Caki2 (cell line): ENCODE results near the gene XPO5. TPM values are rescaled to one million over a fixed set of nuclear protein-coding genes. Genes with fewer than 3 reads are reported as not detected.

Experiments
- DNase-seq: peaks from one replicate; pipeline ENCODE4 v3.0.0-alpha.2; 2015; ENCODE audit warnings: low read depth
- in situ Hi-C: cut with HindIII; loops from 2 replicates; pipeline ENCODE4 v1.10.0; 2016; ENCODE audit warnings: low sequenced_read_pairs, low pct_unique_long_range_greater_than_20kb, mixed read lengths
- total RNA-seq: library from RNA; depleted of rRNA; stranded (reverse); fragments of >200 nt; shearing (Covaris generic); gene quantifications from 2 replicates; pipeline ENCODE4 v1.2.3, GENCODE V29; 2014; ENCODE audit warnings: low replicate concordance

The XPO5 gene
- total RNA-seq, 1 experiment from 2014 or later: 28.3 TPM

GRCh38 chr6:43524483-43524961, 51.3 kb downstream of the XPO5 start:
- no peak for DNase-seq
- in situ Hi-C loops: no loop called here

DNA sequence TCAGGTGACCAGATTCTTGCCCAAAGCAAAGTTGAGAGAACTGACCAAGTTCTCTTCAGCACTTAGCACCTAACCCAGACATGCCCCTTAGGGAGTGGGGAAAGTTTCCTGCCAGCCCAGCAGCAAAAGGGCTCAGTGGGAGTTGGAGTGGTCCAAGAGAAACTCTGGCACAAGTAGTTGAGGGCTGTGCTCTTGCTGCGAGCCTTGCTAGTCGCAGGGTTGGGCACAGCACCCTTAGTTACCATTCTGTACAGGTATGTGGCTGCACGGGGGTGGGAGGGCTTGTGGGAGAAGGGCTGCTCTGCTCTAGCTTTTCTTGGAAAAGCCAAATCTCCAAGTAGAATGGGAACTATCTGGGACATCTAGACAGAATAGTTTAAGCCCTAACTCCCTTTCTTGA, 52.6 kb downstream of the XPO5 start:
- in situ Hi-C loops: no loop called here

GRCh38 chr6:43522547-43523261, 53.1 kb downstream of the XPO5 start:
- in situ Hi-C loops: no loop called here
- no peak for DNase-seq

More for the DNA sequence above, 52.6 kb downstream of the XPO5 start:
- DNase-seq: no peak

DNA sequence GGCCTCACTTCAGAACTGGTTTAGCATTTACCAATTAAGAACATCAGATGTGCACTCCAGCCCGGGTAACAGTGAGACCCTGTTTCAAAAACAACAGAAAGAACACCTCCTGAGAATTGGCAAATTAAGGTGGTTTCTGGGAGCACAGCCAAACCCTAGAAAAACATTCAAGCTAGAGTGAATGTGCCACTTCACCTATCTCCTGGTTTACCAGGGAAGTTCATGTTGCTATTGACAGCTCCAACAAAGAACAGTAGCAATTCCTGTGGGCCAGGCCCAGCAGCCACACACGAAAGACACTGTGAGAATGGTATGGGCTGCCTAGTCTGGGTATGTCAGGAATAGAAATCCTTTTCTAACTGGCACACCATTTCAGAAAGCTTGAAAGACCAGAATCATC, 54.0 kb downstream of the XPO5 start:
- DNase-seq: no peak
- in situ Hi-C loops: no loop called here

- in situ Hi-C loops: no loop called here
- DNase-seq: no peak
Observed at GRCh38 chr6:43520097-43520496, 55.7 kb downstream of the XPO5 start.

DNA sequence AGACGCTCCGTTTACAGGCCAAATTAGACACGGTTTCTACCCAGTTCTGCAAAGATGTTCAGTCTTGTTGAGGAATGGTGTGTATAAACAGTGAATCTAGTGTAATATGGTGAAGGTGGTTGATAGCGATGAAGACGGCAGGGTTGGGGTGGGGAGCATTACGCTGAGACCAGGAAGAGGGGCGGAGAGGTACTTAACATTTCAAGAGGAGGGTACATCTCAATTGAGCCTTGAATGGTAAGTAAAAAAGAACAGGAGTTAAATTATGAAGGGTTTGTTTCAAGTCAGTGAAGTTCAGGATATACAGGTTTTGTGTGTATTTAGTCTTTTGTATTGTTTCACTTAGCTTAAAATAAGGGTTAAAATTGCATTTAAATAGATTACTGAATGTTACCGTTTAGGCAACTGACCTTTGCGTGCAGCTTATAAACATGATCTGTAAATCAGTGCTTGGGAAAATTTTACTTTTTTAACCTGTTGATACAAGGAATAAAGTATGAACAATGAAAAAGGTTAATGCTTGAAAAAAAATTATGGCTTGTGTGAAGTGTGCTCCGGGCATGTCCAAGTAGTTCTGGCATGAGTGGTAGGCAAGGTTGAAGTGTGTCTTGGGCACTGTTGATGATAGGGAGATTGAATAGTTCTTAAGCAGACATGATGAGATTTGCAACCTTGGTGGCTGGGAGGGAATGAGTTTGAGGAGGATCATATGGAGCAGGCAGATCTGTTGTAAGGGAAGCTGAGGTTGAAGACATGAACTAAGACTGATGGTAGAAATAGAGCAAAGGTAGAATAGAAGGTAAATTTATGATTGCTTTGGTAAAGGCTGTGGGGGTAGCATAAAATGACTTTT, 58.1 kb downstream of the XPO5 start:
- in situ Hi-C loops: no loop called here
- DNase-seq: no peak

DNA sequence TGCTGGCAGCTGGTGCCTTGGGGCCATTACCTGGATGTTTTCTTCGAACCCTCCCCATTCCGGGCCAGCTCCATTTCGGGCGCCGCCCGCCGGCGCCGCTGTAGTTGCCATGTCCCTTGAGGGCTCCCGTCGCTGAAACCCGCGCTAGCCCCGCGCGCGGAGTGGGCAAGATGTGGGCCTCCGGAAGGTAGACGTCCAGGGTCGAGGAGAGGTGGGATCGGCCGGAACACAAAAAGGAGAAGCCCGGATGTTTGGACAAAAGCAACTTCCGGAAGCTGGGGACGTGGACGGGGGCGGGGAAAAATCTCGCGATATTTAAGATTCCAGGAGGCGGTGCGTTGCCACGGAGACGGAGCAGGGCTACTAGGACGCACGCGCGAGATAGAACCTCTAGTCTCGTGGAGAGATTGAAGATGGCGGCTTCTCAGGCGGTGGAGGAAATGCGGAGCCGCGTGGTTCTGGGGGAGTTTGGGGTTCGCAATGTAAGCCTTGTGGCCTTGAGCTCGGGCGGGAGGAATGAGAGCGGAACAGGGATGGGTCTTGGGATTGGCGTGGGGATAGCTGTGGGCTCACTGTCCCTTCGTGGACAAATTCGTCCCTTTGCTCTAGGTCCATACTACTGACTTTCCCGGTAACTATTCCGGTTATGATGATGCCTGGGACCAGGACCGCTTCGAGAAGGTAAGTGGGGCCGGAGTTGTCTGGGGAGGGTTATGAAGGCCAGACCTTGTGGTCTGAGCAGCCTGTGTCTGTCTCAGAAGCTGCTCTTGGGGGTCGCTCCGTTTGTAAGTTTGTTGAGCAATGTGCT, 58.9 kb downstream of the XPO5 start, which contains the start of the genes POLR1C and YIPF3:
Gene POLR1C, plus strand, starts transcription at position 393 of the 808 bp plus-strand sequence. Its CDS starts 21 bp downstream, at position 414.
Gene YIPF3, minus strand, starts transcription at position 230 of the 808 bp plus-strand sequence. Its CDS starts 119 bp downstream, at position 111.
- DNase-seq: peak; percentile 95
- in situ Hi-C loops: no loop called here

DNA sequence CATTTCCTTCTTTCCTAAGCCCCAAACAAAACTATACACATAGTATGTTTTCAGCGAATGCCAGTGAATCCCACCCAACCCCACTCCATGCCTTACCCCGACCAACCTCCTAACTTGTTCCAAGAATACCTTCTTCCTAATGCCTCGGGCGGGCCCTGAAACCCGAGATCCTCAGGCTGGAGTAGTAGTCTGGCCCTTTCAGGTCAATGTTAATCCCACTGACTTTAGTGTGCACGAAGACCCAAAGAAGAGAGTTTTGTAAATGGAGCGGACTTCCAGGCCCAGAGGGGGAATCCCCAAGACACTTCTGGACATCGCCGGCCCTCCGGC, 59.5 kb downstream of the XPO5 start:
- in situ Hi-C loops: no loop called here

GRCh38 chr6:43515808-43516207, 60.0 kb downstream of the XPO5 start:
- DNase-seq: no peak
- in situ Hi-C loops: no loop called here

More for the DNA sequence above, 59.5 kb downstream of the XPO5 start:
- no peak for DNase-seq

DNA sequence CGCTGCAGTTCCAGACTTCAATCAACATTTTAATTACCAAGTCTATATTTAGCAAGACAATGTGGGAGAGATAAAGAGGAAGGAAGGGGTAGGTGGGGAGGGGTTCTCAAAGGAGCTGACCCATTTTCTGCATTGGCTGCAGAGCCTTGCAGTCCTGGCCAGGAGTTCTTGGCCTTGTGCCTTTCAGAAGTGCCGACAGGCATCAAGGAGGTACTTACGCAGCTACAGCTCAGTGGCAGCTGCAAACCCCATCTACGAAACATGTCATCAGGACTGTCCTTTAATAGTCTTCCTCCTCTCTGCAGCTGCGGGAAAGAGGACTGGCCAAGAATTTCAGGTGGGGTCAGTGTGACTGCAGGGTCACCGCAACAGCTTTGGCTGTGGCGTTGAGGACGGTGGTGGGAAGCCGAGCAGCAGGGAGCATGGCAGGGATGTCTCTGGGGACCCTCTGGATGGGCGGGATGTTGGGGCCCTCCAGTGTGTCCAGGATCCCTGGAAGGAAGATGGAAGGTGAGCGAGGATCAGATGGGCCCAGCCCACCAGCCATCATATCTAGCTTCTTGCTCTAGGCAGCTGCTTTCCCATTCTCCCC, 63.9 kb downstream of the XPO5 start:
- in situ Hi-C loops: no loop called here
- DNase-seq: no peak

GRCh38 chr6:43510827-43511163, 65.0 kb downstream of the XPO5 start:
- DNase-seq: no peak
- in situ Hi-C loops: no loop called here

DNA sequence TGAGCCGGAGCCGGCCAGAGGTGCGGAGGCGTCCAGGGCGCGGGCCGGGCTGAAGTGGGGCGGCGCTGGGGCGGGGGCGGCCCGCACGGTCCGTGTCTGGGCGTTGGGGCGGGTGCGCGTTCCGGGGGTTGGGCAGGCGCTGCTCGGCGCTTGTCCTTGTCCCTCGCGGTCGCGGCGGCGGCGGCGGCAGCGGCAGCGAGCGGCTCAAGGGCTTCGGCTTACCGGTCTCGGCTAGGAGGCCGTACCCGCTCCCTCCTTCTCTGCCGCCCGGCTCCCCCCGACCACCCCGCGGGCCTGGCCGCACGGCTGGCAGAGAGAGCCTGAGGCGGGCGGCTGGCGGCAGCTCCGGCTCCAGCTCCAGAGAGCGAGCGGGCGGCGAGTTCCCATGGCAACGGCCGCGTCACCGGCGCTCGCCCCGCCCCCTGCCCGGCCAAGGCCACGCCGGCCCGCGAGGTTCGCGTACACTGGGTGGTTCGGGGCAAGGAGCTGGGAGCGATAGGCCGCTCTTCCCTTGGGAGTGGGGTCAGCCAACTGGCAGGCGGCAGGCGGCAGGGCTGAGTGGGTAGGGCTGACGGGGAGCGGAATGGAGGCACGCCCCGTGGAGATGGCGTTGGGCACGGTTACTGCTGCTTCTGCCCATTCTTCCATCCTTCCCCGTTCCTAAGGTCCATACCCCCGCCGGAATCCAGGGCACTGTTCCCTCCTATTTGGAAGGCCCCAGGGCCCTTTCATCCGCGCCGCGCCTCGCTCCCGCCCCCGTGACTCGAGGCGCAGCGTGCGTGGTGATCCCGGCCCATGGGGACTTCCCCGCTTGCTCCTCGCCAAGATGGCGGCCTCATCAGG, 65.6 kb downstream of the XPO5 start, which contains the start of gene LRRC73:
Gene LRRC73, minus strand, starts transcription at position 363 of the 843 bp plus-strand sequence. CDS start 561 bp downstream, outside the sequence.
- peak; percentile 86 for DNase-seq
- in situ Hi-C loops: no loop called here

DNA sequence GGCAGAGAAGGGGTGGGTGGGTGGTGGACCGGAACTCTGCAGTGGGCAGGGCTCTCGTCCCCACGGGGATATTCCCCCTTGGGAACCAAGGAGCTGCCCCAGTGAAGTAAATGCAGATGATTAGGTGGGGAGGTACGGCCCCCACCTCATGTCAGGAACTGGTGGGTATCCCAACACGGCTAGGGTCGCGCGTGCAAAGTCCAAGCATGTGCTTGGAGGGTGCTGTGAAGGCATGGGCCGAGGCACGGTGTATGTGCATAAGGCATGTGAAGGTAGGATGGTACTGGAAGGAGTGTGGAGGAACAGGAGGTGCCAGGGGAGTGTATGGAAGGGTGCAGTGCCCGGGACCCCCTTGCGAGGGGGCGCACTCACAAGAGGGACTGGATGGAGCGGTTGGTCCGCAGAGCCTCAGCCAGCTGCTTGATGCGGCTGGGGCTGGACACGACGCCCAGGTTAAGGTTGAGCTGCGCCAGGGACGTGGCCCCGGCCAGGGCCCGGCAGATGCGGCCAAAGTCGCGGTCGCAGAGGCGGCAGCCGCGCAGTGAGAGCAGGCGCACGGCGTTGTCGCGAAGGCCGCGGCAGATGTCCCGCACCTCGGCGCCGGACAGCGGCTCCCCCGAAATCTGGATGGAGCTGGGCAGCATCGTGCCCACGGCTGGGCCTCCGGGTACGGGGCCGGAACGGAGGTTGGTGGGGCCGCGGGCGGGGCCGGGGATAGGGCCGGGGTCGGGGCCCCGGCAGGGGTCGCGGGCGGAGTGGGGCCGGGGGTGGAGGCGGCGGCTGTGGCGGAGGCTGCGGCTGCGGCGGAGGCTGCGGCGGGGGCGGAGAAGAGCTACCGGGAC, 66.5 kb downstream of the XPO5 start:
- DNase-seq: no peak
- in situ Hi-C loops: no loop called here

GRCh38 chr6:43508481-43509141, 67.2 kb downstream of the XPO5 start:
- in situ Hi-C loops: no loop called here
- DNase-seq: no peak

- peak; percentile 67 for DNase-seq
- in situ Hi-C loops: no loop called here
Observed at GRCh38 chr6:43506667-43507471, 69.0 kb downstream of the XPO5 start.
